Liver (tissue), 9 donors: ENCODE measurements around the gene TRMT44. TPM values are rescaled to one million over a fixed set of nuclear protein-coding genes. Genes with fewer than 3 reads are reported as not detected.

Experiments used
- DNase-seq: peaks from one replicate; pipeline ENCODE4 v3.0.0-alpha.2; 2017; ENCODE audit warnings: low spot score
- H3K27ac ChIP-seq, 2 donors: one replicate each; pipeline ENCODE4 v1.7.0; 2013; ENCODE audit warnings: inconsistent platforms in 2 of 2, low read length in 2 of 2, control low read depth in 1 of 2, low read depth in 1 of 2, mild to moderate bottlenecking in 1 of 2
- H3K27me3 ChIP-seq, 4 donors: one replicate each; pipeline versions ENCODE4 v1.6.1 to v1.7.0; 2013; ENCODE audit warnings: low read length in 3 of 4, inconsistent platforms in 1 of 4, mild to moderate bottlenecking in 1 of 4, moderate library complexity in 1 of 4; ENCODE audit not compliant: control insufficient read depth in 4 of 4, insufficient read depth in 4 of 4
- H3K36me3 ChIP-seq, 4 donors: one replicate each; pipeline versions ENCODE4 v1.6.1 to v1.7.0; 2013; ENCODE audit warnings: low read length in 3 of 4, mild to moderate bottlenecking in 3 of 4, low read depth in 1 of 4, moderate library complexity in 1 of 4; ENCODE audit not compliant: control insufficient read depth in 4 of 4, insufficient read depth in 3 of 4
- H3K4me1 ChIP-seq, 4 donors: one replicate each; pipeline versions ENCODE4 v1.6.1 to v1.7.0; 2013; ENCODE audit warnings: low read length in 3 of 4, mild to moderate bottlenecking in 3 of 4, moderate library complexity in 1 of 4; ENCODE audit not compliant: control insufficient read depth in 4 of 4, insufficient read depth in 4 of 4
- H3K4me3 ChIP-seq, 3 donors: one replicate each; pipeline versions ENCODE4 v1.6.1 to v1.7.0; 2013; ENCODE audit warnings: low read length in 3 of 3, control low read depth in 1 of 3, low read depth in 1 of 3, mild to moderate bottlenecking in 1 of 3
- H3K9ac ChIP-seq, 2 donors: one replicate each; pipeline ENCODE4 v1.7.0; 2013; ENCODE audit warnings: low read length in 2 of 2, mild to moderate bottlenecking in 2 of 2, moderate library complexity in 2 of 2, control low read depth in 1 of 2, low read depth in 1 of 2
- H3K9me3 ChIP-seq, 4 donors: one replicate each; pipeline versions ENCODE4 v1.6.1 to v1.7.0; 2013; ENCODE audit warnings: low read length in 3 of 4; ENCODE audit not compliant: control insufficient read depth in 4 of 4
- CTCF ChIP-seq: fragments of 150-350 bp; IDR thresholded peaks from 2 replicates; pipeline ENCODE4 v1.5.1; 2017; ENCODE audit warnings: improper control_type of control experiment, low read depth, low read length; ENCODE audit not compliant: missing input control
- EGR1 ChIP-seq, 2 donors: IDR thresholded peaks; 2 replicates each; pipeline ENCODE4 v1.6.1; 2016 to 2018; ENCODE audit warnings: antibody characterized with exemption in 2 of 2, low read depth in 2 of 2
- FOXA1 ChIP-seq: IDR thresholded peaks from 2 replicates; pipeline ENCODE4 v1.6.1; 2016; ENCODE audit warnings: antibody characterized with exemption
- FOXA2 ChIP-seq: IDR thresholded peaks from 2 replicates; pipeline ENCODE4 v1.6.1; 2016; ENCODE audit warnings: antibody characterized with exemption
- GABPA ChIP-seq, 2 donors: IDR thresholded peaks in 1 of 2; conservative IDR thresholded peaks in 1 of 2; 2 replicates each; pipeline ENCODE4 v1.6.1; 2016; ENCODE audit warnings: antibody characterized with exemption in 2 of 2, mild to moderate bottlenecking in 1 of 2, moderate library complexity in 1 of 2
- HNF4A ChIP-seq, 2 donors: conservative IDR thresholded peaks; 2 replicates each; pipeline ENCODE4 v1.6.1; 2016; ENCODE audit warnings: antibody characterized with exemption in 2 of 2, mild to moderate bottlenecking in 2 of 2
- HNF4G ChIP-seq: IDR thresholded peaks from 2 replicates; pipeline ENCODE4 v1.6.1; 2016; ENCODE audit warnings: antibody characterized with exemption
- JUND ChIP-seq, 2 donors: IDR thresholded peaks; 2 replicates each; pipeline ENCODE4 v1.6.1; 2016; ENCODE audit warnings: antibody characterized with exemption in 2 of 2
- MAX ChIP-seq: IDR thresholded peaks from 2 replicates; pipeline ENCODE4 v1.6.1; 2016; ENCODE audit warnings: antibody characterized with exemption
- NR2F2 ChIP-seq: IDR thresholded peaks from 2 replicates; pipeline ENCODE4 v1.6.1; 2016; ENCODE audit warnings: antibody characterized with exemption
- RAD21 ChIP-seq, 2 donors: IDR thresholded peaks; 2 replicates each; pipeline ENCODE4 v1.6.1; 2016; ENCODE audit warnings: antibody characterized with exemption in 2 of 2, mild to moderate bottlenecking in 2 of 2
- REST ChIP-seq: IDR thresholded peaks from 2 replicates; pipeline ENCODE4 v1.6.1; 2016; ENCODE audit warnings: antibody characterized with exemption, mild to moderate bottlenecking
- RXRA ChIP-seq, 2 donors: IDR thresholded peaks; 2 replicates each; pipeline ENCODE4 v1.6.1; 2017 to 2018; ENCODE audit warnings: antibody characterized with exemption in 2 of 2, mild to moderate bottlenecking in 1 of 2
- SP1 ChIP-seq: IDR thresholded peaks from 2 replicates; pipeline ENCODE4 v1.6.1; 2018; ENCODE audit warnings: antibody characterized with exemption, mild to moderate bottlenecking
- TAF1 ChIP-seq: conservative IDR thresholded peaks from 2 replicates; pipeline ENCODE4 v1.6.1; 2016; ENCODE audit warnings: antibody characterized with exemption, mild to moderate bottlenecking
- YY1 ChIP-seq: IDR thresholded peaks from 2 replicates; pipeline ENCODE4 v1.6.1; 2016; ENCODE audit warnings: antibody characterized with exemption, mild to moderate bottlenecking
- whole genome bisulfite sequencing: extraction: QIAGEN DNeasy Blood & Tissue Kit; methylation state at CpG from one replicate; pipeline ENCODE4 v1.1.7; 2013; 5-methylcytosine and 5-hydroxymethylcytosine counted together
- polyA plus RNA-seq, 2 donors: library from polyadenylated mRNA; stranded (reverse) in 1 of 2; unstranded in 1 of 2; fragments of 200-250 nt in 1 of 2; fragments of >200 nt in 1 of 2; fragmentation: Nextera tagmentation in 1 of 2; extraction: Ambion mirVana in 1 of 2; gene quantifications; one replicate each; pipeline versions ENCODE4 v1.2.1 to v1.2.3, GENCODE V29; 2013 to 2015
- total RNA-seq, 2 donors: library from RNA; depleted of rRNA; stranded (reverse); fragments of >200 nt; gene quantifications; one replicate each; pipeline ENCODE4 v1.2.3, GENCODE V29; 2014
- TF ChIP-seq, protein P1 (sequence below): IDR thresholded peaks from 2 replicates; pipeline ENCODE4 v1.6.1; 2016; ENCODE audit warnings: antibody characterized with exemption
- TF ChIP-seq, protein P2 (sequence below): IDR thresholded peaks from 2 replicates; pipeline ENCODE4 v1.6.1; 2016; ENCODE audit warnings: antibody characterized with exemption
- donor health status: healthy.
- donor health status: healthy.
- donor health status: healthy.
- donor health status: healthy.
- donor health status: healthy.

The TRMT44 gene
- total and polyA plus RNA-seq, 4 donors = 3.0 to 16.0 (median 5.7) TPM

DNA sequence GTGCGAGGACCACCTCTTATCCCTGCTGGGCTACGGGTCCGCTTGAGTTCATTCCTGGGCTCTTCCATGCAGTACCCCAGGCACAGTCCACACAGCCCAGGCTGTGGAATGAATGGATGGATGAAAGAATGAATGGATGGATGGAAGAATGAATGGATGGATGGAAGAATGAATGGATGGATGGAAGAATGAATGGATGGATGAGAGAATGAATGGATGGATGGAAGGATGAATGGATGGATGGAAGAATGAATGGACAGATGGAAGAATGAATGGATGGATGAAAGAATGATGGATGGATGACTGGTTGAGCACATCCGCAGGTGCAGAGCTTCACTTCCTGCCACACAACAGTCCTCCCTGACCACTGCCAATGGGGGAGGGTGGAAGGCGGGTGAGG lies 28.3 kb upstream of the TRMT44 start:
- 98% methylated on average over 5 of the region's 5 CpGs for WGBS

DNA sequence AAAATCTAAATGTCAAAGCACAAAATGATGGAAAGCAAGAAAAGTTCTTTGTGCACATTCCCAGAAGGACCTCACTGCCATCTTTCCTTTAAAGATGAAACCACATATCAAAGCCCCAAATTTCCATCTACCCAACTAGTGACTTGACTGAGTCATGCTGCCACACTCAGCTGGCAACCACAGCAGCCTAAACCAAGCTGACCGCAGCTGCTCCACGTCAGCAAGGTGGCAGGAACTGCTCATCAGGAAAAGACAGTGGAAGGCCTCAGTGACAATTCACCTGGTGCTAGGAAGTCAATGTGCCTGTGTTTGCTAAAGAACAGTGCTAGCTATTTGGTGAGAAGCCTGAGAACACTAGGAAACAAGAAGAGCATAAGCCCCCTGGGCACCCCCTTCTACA lies 26.2 kb upstream of the TRMT44 start:
- H3K27ac ChIP-seq = no peak overlapping the region
- no peak overlapping the region for H3K9ac ChIP-seq
- H3K4me3 ChIP-seq = no peak overlapping the region
- DNase-seq = no peak
- peaks cover 0 to 35% (median 18%) of the 10 kb centered on the region in 4 donors for H3K36me3 ChIP-seq
- H3K27me3 ChIP-seq = no peaks in the 10 kb centered on the region
- H3K4me1 ChIP-seq = no peaks in the 10 kb centered on the region
- 86% methylated on average over 2 of the region's 2 CpGs for WGBS
- no peaks in the 10 kb centered on the region for H3K9me3 ChIP-seq
- TF ChIP-seq FOXA2 (no peak), GABPA (IDR thresholded peaks at IDR 0.05 in 1 of 2, conservative IDR thresholded peaks at IDR 0.05 in 1 of 2) (no peak), HNF4A (conservative IDR thresholded peaks at IDR 0.05) (no peak), SP1 (no peak), EGR1 (IDR thresholded peaks at IDR 0.05; ENCODE audit: low read depth in 2 of 2) (no peak), CTCF (no peak), NR2F2 (no peak), RXRA (IDR thresholded peaks at IDR 0.05) (no peak), JUND (IDR thresholded peaks at IDR 0.05) (no peak)
- TF ChIP-seq, protein P1, sequence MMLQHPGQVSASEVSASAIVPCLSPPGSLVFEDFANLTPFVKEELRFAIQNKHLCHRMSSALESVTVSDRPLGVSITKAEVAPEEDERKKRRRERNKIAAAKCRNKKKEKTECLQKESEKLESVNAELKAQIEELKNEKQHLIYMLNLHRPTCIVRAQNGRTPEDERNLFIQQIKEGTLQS = no peak

More for the DNA sequence above, 28.3 kb upstream of the TRMT44 start:
- Histone ChIP-seq H3K4me1 (no peaks in the 10 kb centered on the region), H3K4me3 (no peak overlapping the region), H3K9me3 (no peaks in the 10 kb centered on the region), H3K9ac (no peak overlapping the region), H3K36me3 (peaks cover under 1 to 52% (median 21%) of the 10 kb centered on the region in 4 donors), H3K27ac (no peak overlapping the region), H3K27me3 (no peaks in the 10 kb centered on the region)
- no peak for TF ChIP-seq HNF4G
- TF ChIP-seq, protein P1 = no peak
- no peak for TF ChIP-seq SP1
- no peak for TF ChIP-seq HNF4A (conservative IDR thresholded peaks at IDR 0.05)
- TF ChIP-seq GABPA (IDR thresholded peaks at IDR 0.05 in 1 of 2, conservative IDR thresholded peaks at IDR 0.05 in 1 of 2) = no peak
- TF ChIP-seq RAD21 (IDR thresholded peaks at IDR 0.05) = no peak
- TF ChIP-seq TAF1 = no peak
- no peak for TF ChIP-seq MAX
- TF ChIP-seq RXRA (IDR thresholded peaks at IDR 0.05) = no peak
- no peak for TF ChIP-seq REST
- TF ChIP-seq YY1 = no peak
- no peak for TF ChIP-seq JUND (IDR thresholded peaks at IDR 0.05)
- no peak for TF ChIP-seq NR2F2
- TF ChIP-seq FOXA1 = no peak
- TF ChIP-seq, protein P2, sequence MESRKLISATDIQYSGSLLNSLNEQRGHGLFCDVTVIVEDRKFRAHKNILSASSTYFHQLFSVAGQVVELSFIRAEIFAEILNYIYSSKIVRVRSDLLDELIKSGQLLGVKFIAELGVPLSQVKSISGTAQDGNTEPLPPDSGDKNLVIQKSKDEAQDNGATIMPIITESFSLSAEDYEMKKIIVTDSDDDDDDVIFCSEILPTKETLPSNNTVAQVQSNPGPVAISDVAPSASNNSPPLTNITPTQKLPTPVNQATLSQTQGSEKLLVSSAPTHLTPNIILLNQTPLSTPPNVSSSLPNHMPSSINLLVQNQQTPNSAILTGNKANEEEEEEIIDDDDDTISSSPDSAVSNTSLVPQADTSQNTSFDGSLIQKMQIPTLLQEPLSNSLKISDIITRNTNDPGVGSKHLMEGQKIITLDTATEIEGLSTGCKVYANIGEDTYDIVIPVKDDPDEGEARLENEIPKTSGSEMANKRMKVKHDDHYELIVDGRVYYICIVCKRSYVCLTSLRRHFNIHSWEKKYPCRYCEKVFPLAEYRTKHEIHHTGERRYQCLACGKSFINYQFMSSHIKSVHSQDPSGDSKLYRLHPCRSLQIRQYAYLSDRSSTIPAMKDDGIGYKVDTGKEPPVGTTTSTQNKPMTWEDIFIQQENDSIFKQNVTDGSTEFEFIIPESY = no peak
- TF ChIP-seq FOXA2 = no peak
- no peak for DNase-seq
